ENCODE measurements around the gene HPX. TPM values are rescaled to one million over a fixed set of nuclear protein-coding genes. Genes with fewer than 3 reads are reported as not detected.

Gene HPX
- polyA plus RNA-seq, 3 donors, result 3.1 to 6.6 (median 6.4) TPM

DNA sequence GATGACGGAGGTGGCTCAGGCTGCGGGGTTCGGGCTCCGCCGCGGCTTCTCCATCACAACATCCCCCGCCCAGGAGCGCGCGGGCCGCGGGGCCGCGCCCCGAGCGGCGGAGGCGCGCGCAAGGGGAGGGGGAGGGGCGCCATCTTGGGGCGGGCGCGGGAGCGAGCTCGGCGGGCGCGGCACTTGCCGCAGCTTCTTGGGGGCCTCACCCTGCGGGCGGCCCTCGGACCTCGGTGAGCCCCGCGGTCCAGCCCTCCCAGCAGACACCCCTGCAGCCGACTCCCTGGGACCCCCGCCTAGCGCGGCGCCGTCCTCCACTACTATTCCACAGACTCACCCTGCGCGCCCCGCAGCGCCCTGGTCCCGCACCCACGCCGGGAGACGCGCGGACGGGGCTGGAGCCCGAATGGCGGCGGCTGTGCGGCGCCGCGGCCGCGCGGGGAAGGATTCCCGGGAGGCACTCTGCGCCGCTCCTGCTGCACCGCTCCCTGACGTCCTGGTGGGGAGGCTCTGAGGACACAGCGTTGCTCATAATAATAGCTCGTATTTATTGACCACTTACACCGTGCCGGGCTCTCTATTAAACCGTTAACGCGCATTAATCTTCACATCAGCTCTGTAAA, 21.7 kb downstream of the HPX start, which contains the start of gene APBB1:
Gene APBB1 (minus strand): TSS at position 86 of the 623 bp plus-strand sequence. CDS start 7,747 bp downstream, outside the sequence.
- DNase-seq, result peak; percentile 77

DNA sequence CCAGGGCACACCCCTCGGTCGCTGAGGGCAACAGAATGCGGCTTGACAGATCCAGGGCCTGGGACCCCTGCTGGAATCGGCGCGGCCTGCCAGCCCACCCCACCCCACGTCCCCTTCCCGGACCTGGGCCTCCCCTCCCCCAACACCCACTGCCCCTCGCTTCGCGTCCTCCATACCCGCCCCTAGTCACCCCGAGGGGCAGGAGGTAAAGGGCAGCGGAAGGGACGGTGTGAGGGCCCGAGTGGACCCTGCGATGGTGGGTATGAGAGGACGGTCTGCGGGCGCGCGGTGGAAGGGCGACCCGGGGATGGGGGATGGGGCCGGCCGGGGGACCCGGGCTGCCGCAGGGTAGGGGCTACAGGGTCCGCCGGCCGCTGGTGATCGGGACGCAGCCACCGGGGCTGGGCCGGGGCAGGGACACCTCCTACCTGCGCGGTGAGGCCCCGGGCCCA, 22.2 kb downstream of the HPX start:
- DNase-seq, result no peak

DNA sequence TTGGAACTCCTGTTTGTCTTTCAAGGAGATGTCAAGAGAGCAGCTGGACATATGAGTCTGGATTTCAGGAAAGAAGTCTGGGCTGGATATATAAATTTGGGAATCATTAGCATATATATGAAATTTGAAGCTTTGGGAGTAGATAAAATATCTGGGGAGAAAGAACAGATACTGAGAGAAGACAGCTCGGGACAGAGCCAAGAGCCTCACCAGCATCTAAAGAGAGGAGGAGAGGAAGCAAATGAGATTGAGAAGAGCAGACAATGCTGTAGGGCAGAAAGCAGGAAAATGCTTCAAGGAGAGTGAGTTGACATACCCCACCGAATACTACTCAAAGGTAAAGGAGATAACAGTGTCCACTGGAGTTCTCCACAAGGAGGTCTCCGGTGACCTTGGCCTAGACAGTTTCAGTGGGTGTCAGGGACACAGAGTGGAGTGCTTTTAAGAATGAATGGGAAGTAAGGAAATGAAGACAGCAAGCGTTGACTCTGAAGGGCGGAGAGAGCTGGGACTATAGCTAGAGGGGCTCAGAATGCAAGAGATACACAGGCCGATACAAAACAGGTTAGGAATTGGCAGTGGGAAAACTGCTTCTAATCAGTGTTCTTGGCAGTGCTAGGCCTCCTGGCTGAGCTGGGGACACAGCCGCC, 22.8 kb downstream of the HPX start:
- no peak for DNase-seq

DNA sequence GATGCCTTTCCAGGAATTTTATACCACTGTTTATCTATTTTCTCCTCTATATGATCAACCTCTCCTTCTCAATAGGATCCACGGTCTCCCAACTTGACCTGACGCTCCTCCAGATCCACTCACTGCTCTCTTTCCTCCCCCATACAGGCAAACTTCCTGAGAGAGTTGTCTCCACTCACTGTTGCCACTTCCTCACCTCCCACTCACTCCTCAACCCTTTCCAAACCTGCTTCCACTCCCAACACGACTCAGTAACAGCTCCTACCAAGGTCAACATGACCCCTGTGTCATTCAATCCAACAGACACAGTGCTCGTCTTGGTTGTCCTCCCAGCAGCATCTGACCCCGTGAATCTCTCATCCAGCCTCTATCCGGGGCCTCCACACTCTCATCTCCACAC, 25.0 kb downstream of the HPX start:
- DNase-seq, result no peak

DNA sequence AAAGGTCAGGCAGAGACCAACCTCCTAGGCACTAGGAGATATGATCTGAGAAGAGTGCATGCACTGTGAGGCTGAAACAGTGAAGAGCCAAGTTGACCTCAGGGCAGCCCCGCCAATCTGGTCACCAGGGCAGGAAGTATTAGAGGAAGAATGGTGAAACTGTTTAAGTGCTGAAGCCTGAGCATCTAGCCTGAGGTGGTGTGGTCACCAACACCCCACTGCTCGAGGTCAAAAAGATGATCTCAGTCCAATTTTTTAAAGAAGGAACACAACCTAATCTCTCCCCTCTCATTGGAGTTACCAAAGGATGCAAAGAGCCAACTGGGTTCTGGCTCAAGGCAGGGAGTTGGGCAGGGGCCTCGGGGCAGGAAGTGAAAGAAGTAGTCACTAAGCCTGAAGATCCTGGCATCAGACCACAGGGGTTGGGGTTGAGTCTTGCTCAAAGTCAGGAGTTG, 25.9 kb downstream of the HPX start:
- DNase-seq, result no peak

DNA sequence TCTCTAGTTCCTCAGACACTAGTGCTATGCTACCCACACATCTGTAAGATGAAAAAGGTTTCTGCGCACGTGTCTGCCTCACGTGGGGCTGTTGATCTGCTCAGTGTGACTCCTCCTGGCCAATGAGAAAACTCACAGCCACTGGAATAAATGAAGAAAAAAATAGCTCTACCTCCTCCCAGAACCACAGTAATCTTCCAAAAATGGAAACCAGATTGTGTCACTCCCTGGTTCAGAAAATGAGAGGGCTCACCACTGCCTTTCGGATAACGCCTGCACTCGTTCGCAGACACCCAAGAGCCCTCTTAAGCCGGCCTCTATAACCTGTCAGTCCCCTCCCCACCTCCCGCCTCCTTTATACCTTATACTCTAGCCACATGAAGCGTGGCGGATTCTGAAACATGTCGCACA, 27.0 kb downstream of the HPX start:
- DNase-seq, result no peak

DNA sequence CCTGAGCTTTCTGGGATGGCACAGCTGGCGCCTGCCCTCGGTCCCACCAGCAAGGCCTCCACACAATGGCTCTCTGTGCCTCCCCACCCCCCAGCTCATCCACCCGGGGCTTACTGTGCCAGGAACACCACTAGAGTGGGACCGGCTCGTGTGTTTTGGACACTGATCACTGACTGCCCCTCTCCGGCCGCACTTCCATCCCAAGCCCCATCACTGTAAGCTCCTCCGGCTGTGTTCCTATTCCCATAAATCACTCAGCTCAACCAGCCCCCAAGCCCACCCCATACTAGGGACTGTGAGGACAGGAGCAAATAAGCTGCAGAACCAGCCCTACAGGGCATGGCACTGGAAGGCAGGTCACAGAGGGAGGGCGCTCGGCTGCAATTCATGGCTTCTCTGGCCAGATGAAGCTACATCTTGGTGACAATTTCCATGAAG, 29.2 kb downstream of the HPX start:
- no peak for DNase-seq

DNA sequence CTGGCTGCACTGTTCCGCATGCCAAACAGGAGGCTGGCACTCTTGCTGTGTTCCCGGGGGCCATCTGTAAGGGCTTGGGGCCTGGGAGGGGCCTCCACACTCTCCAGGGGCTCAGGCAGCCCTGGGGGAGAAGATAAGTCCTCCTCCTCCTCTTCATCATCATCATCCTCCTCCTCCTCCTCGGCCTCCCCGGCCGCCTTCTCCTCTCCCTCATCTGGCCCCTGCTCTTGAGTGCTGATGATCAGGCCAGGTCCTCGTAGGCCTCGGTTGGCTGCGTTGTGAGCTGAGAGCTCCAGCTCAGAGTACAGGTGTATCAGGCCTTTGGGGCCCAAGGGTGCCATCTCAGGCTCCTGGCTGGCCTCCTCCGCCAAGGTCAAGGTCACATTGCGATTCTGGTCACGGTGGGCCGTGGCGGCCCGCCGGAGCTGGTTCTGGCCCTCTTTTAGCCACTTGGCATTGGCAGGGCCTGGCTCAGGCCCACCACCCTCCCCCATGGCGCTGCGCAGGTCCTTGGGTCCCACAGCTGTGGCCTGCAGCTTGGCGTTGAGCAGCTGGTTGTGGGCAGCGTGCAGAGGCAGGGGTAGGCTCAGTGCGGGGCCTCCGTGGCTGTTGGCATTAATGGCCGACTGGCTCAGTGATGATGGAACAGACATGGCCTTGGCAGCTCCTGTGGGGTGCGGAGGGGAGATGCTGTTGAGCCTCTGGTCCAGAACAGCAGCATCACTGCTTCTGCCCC, 29.9 kb downstream of the HPX start:
- DNase-seq, result no peak

DNA sequence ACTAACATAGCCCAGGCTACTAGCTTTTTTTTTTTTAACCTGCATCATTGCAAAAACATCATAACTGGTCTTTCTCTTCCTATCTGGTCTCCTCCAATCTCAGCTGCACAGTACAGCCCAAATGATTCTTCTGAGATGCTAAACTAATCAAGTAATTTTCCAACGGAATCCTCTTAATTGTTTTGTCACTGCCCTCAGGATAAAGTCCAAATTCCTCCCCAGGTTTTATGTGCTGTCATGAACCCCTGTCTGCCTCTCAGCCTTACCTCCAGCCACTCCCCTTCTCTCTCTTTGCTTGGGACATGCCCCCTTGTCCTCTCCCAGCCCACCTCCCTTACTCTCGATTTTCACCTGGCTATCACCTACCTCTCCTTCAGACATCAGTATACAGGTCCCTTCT, 34.4 kb downstream of the HPX start:
- no peak for DNase-seq

DNA sequence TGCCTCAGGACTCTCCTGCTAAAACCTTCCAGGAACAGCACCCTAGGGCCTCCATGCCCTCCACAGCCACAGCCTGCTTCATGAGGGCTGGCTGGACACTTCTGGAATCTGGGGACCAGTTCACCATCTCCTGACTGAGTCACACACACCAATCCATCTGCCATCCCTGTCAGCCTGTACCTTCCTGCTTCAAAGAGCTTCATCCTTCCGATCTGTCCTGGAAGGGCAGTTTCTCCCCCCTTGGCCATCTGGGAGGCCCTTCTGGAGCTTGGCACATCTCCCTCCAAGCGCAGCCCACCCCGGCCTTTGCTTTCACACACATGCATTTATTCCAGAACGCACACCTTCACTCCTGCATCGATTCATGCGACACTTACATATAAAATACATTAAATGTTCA, 34.9 kb downstream of the HPX start:
- DNase-seq, result no peak

DNA sequence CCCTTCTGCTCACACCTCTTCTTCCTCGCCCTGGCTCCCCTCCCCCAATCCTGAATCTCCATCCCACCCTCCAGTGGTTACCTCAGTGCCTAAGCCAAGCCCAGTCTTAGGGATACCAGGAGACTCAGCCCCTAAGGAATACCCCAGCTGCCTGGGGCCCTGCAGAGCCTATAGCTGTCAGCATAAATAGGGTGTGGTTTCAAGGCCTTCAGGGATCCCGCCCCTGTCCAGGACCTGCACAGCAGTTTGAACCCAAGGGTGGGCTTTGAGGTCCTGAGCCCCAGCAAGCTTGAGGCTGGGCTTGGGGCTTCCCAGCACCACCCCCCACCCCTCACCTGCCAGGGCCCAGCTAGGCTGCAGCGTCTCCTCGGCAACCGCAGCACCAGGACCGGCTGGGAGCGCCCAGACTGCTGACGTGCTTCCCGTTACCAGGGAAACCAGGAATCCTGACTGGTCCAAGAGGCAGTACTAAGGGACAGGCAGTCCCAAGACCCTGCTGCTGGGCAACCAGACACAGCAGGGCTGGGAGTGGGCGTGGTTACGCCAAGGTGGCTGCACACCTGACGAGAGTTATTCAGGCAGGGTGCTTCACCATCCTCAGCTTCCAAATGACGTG, 35.6 kb downstream of the HPX start:
- peak; percentile 62 for DNase-seq

DNA sequence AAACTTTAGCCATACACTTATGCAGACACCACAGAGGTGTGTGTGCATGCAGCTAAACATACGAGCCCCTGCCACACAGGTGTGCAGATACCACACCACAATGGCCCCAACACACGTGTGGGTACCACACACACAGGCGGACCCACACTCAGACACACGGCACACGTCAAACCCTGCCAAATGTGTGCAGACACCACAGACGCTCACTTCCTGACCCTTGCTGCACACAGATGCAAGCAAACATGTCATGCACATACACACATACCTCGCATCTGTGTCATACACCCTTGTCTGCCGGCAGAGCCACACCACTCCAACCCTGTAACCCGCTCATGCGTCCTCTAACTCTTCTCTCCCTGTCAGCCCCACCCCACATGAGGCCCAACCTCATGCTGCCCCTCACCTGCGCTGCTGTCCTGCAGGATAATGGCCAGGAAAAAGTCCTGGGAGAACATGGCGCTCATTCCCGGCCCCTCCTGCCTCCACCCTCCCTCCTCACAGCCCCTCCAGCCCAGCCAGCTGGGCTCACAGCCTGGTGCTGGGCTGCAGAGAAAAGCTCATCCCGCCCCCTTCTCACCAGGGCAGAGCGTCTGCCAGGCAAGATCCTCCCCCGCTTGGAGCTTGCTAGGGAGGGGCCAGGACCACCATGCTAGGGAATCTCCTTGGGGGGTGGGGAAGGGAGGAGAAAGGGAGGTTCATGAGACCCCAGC, 36.3 kb downstream of the HPX start:
- DNase-seq, result no peak

DNA sequence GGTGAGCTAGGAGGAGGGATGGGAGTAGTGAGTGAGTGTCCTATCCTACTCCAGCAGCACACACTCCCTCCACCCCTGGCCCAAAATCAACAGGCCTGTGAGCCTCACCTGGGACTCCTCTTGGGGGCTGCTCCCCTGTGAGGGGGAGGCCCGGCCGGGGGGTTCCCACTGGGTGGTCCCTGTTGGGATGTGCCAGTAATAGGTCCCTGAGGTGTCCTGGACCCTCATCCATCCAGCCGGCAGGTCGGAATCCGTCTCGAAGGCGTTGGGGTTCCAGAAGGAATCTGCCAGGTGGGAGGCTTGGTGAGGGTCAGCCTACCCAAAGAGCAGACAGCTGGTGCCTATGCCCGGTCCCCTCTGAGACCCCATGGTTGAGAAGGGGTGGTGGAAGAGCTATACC, 37.2 kb downstream of the HPX start:
- no peak for DNase-seq

DNA sequence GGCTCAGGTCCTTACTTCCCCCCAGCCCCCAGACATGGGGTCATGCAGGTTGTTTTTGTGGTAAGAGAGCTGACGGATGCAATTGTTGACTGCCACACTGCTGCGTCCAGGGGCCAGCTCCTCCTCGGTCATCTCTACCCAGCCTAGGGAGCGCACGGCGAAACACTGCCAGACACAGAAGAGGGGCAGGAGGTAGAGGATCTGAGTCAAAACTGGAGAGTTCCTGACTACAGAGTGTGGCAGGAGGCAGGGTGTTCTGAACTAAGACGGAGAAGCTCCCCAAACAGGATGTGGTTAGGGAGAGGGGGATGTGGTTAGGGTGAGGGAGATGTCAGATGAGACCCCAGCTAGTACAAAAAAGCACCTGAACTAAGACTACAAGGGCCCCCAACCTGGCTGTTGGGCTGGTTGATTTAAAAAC, 38.2 kb downstream of the HPX start:
- DNase-seq, result no peak

DNA sequence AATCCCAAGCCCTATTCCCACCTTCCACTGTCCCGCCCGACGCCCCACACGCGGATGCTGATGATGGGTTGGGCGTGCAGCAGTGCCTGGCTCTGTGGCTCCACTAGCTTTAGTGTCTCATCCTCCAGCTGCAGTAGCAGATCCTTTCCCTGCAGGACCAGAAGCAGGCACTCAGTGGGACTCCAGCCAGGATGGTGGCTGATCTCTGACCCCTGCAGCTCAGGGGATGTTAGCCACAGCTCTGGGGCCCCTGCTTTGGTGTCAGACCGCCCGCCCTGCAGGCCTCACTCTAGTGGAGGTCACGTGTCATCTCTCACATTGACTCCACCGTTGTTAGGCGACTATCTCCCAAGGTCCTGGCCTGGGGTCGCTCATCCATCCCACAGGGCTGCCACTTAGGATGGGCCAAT, 38.7 kb downstream of the HPX start:
- no peak for DNase-seq

DNA sequence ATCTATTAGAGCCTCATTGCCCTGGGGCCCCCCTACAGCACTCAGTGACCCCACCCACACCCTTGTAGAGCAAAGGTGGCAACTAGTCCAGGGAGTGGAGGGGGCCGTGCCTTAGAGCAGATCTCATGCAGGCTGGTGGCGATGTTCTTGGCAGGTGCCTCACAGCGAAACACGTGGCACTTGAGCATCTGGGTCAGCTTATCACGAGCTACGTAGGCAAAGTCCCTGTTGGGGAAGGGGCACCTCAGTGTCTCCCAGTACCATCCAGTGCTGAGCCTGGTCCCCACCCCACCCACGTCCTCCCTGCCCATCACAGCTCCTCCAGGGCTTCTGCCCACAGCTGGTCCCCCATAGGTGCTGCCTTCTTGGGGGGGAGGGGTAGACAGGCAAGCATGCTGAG, 39.3 kb downstream of the HPX start:
- no peak for DNase-seq

DNA sequence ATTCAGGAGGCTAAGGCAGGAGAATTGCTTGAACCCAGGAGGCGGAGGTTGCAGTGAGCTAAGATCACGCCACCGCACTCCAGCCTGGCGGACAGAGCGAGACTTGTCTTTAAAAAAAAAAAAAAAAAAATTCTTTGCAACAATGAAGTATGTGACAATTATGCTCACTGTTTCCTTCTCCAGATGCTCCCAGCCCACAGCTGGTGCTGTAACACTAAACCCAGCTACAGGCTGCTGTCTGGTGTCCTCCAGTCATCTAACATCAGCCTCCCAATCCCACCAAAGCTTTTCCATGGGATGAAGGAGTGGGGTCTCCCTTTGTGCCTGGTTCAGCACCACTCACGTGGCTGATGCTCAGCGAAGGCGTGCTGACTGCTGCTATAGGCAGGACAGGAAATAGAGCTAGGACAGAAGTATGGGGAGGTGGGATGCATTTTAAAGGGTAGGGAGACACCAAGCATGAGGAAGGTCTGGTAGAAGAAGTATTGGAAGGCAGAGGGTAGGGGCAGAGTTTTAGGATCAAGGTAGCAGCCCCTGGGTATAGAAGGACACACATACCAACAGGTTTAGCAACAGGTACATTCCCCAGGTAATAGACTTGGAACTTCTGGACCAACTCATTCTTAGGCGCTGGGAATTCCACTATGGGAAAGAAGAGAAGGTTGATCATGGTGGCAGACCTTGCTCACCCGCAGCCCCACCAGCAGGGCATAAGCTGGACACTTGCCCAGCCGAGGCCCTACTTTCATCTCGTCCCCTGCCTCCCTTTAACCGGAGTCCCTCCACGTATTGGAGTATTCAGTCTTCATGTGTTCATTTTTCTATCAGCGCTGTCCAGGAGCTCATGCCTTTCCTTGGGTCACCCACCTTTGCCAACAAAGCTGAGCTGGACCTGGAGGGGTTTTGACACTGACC, 40.1 kb downstream of the HPX start:
- no peak for DNase-seq

DNA sequence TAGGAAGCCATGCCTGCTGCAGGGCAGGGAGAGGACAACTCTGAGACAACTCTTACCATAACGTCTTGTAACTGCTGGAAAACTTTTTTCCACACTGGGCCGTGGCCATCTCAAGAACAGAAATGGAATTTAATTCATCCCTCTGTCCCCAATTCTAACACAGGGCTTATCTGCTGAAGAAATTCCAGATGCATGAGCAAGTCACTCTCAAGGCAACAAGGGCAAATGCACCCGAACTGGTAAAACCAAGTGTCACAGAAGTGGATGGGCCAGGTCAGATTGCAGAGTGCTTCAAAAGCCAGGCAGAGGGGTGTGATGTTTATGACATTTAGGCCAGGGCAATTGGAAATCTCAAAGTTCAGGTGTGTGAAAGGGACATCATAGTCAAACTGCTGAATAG, 43.2 kb downstream of the HPX start:
- no peak for DNase-seq

DNA sequence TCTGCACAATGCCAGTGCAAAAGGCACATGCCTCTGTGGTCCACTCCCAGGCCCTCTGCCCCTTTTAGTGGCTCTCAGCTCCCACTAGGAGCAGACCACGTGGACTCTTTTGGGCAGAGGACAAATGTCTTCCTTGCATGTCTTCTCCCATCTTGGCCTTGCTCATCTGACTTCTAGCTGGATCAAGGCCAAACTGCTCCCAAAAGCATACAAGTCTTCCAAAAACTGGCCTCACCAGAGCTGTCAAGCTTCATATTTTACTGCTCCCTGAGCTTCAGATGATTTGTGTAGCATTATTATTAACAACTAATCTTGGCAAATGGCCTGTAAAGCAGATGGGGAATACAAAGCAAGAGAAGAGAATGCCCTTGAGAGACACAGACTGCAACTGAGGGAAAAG, 43.6 kb downstream of the HPX start:
- peak; percentile 42 for DNase-seq

DNA sequence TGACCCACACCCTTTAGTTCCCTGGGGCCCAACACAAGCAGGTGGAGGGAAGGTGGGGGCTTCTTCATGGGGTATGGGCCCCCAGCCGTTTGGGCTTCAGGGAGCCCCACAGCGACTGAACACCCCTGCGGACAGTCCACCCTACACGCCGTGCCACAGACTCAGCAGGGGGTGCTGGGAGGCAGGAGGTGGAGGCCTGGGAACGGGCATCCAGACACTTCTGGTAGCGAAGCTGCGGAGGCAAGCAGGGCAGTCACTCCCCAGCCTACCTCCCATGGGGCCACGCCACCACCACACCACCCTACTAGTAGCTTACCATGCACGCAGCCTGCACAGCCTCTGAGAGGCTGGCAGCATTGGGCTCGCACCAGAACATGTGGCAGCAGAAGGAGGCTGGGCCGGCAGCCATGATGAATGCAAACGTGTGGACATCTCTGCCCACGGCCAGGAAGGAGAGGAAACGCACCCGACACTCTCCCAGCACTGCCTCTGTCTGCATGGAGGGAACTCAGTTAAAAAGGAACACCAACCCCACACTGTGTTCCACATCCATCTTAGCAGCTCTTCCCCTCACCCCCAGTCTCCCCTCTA, 45.2 kb downstream of the HPX start:
- no peak for DNase-seq

Measured in renal pelvis (tissue), 4 donors.